GM12892 (cell line): ENCODE results near the gene ATP6V1A.

Source experiments
- DNase-seq: peaks from one replicate; pipeline ENCODE4 v3.0.0; 2011; ENCODE audit not compliant: insufficient read length
- FAIRE-seq: peaks from 2 replicates; lab custom pipeline; 2011; peaks lifted over from hg19 to GRCh38; lab: Jason Lieb, UNC
- POLR2A ChIP-seq: IDR thresholded peaks from 2 replicates; pipeline ENCODE4 v1.6.1; 2011; ENCODE audit warnings: low read depth, low read length, control low read depth
- POLR2AphosphoS5 ChIP-seq: IDR thresholded peaks from 2 replicates; pipeline ENCODE4 v1.6.1; 2011; ENCODE audit warnings: low read depth, low read length, control low read depth
- TAF1 ChIP-seq: IDR thresholded peaks from 2 replicates; pipeline ENCODE4 v1.6.1; 2011; ENCODE audit warnings: low read depth, mild to moderate bottlenecking, control low read depth, low read length, borderline replicate concordance

ATP6V1A gene

GRCh38 chr3:113721636-113722035 is 25.2 kb upstream of the ATP6V1A start:
- TF ChIP-seq TAF1 (no peak), POLR2A (no peak), POLR2AphosphoS5 (no peak)
- DNase-seq (no peak), FAIRE-seq (no peak)

- DNase-seq: no peak
- TF ChIP-seq POLR2A: no peak
- no peak for TF ChIP-seq TAF1
- FAIRE-seq: no peak
These were observed 18.2 kb upstream of the ATP6V1A start for GRCh38 chr3:113728661-113729060.

- FAIRE-seq: no peak
- no peak for TF ChIP-seq POLR2A
- TF ChIP-seq TAF1: no peak
- no peak for TF ChIP-seq POLR2AphosphoS5
- DNase-seq: no peak
These were observed 16.3 kb upstream of the ATP6V1A start for GRCh38 chr3:113730550-113730949.

DNA sequence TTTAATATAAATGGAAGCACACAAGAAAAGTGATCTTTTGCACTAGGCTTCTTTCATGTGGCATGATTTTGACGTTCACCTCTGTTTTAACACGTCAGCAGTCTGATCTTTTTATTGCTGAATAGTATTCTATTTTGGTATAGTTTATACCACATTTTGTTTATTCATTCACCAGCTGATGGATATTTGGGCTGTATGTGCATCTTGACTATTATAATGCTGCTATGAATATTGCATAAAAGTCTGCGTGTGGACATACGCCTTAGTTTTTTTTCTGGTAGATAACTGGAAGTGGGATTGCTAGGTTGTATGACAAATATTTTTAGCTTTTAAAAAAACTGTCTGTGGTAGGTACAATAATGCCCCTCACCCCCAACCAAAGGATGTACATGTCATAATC is 15.1 kb upstream of the ATP6V1A start:
- TF ChIP-seq POLR2A (no peak), TAF1 (no peak), POLR2AphosphoS5 (no peak)
- DNase-seq: no peak
- no peak for FAIRE-seq

DNA sequence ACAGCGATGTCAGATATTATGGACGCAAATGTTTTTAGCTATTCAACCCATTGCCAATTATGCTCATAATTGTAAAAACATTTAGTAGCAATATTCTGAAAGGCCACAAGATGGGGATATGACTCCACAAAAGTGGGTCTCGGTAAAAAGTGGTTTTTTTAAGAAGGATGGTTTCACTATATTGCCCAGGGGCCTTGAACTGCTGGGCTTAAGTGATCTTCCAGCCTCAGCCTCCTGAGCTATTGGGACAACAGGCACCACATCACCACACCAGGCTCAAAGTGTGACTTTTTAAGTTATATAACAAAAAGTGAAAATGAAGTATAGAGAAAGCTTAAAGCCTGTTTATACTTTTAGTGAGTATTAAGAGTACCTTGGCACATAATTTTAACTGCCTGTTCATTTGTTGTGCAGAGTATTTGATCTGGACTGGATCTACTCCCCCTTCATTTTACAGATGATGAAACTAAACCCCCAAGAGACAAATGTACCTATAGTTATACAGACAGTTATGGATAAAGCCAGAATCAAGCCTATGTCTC is 10.2 kb upstream of the ATP6V1A start:
- DNase-seq (no peak), FAIRE-seq (peak; percentile 62)
- no peak for TF ChIP-seq POLR2AphosphoS5
- no peak for TF ChIP-seq POLR2A
- TF ChIP-seq TAF1: no peak

DNA sequence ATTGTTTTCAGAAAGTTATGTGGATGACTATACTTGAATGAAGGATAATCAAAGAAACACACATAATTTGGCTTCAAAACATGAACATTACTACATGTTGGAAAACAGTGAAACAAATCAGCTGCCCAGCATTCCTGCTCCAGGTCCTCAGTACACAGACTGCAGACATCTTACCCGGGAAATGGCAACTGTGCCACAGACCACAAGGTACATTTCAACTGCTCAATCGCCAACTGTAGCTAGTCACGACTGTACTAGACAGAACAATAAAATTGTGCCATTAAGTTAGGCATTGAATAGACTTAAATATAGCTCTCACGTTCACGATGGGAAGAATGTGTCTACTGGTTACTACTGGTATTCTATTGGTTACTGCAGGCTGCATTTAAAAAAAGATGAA is 5.7 kb upstream of the ATP6V1A start:
- peak; percentile 84 for FAIRE-seq
- no peak for DNase-seq

GRCh38 chr3:113741620-113742019 is 5.2 kb upstream of the ATP6V1A start:
- FAIRE-seq (peak; percentile 30), DNase-seq (no peak)
- no peak for TF ChIP-seq POLR2A
- no peak for TF ChIP-seq POLR2AphosphoS5
- TF ChIP-seq TAF1: no peak

More for the DNA sequence above, 5.7 kb upstream of the ATP6V1A start:
- TF ChIP-seq POLR2A: no peak
- no peak for TF ChIP-seq POLR2AphosphoS5
- no peak for TF ChIP-seq TAF1

DNA sequence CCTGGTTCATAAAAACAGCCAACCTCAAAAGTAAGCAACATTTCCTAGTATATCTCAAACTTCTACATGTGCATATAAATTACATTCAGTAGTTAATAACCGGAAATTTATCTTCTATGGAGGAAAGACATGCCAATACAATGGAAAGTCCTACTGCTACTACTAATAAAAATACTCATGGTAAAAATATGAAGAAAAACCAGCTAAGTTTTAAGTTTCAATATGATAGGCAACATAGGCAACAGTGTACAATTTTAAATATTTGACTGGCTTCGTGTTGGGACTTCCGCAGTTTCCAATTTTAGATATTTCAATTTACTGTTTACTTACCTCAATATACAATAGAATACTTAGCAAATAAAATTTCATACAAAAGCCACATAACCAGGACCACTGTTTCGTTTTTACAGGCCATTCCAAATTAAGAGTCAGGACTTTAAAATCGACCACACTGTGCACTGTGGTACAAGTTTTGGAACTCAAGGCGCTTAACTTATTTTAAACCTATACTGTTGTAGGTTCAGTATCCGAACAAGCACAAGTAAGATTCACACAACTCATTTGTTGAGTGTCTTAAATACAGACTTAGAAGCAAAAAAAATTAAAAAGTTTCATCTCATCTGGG is 3.7 kb upstream of the ATP6V1A start:
- FAIRE-seq (peak; percentile 17), DNase-seq (no peak)
- TF ChIP-seq POLR2AphosphoS5 (no peak), POLR2A (no peak), TAF1 (no peak)

DNA sequence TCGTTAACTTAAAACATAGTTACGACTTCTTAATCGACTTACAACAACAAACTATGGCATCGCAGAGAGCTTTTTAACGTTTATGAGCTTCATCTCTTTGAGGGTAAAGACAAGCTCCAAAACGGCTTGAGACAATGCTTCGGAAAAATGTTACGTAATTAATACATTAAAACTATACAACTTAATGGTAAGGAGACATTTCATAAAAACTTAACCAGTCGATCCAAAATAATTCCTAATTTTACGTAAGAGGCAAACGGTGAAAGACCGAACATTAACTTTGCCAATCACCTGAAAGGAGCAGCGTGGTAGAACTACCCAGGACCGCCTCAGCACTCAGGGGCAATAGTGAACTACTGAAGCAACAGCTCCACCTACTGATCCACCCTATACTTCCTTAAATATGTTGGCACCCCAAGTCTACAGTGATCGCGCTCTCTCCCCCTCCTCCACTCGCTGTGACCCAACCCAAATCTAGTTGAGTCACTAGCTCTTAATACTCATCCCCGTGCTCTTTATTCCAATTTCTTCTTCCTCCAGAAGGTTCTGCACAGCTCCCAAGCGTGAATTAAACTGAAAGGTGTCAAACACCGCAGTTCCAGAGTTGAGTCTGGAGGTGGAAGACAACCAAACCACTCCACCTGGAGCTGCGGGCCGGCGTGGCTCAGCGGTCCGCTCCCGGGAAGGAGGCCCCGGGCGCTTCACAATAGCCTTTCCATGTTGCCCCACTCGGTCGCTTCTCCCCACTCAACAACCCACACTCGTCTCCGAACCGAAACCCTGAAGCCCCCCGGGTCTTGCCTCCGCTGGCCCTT is 1.7 kb upstream of the ATP6V1A start:
- TF ChIP-seq POLR2A (no peak), TAF1 (no peak), POLR2AphosphoS5 (no peak)
- no peak for DNase-seq
- FAIRE-seq: peak; percentile 94

GRCh38 chr3:113745756-113746547 is 883 bp upstream of the ATP6V1A start, which contains the start of gene NAA50:
NAA50 (minus strand) TSS chr3:113746249; CDS start chr3:113745949, 300 bp downstream.
- DNase-seq: peak; percentile 65
- TF ChIP-seq TAF1 (peak; percentile 54; the same call in 1 of the 2 replicates), POLR2A (peak; percentile 86), POLR2AphosphoS5 (peak; percentile 91)
- peak; percentile 96 for FAIRE-seq
